Measurements from ENCODE around the gene UAP1L1.
"Not testable (repeated sequence)": the region's sequence is repeated elsewhere in the genome, so short reads cannot be mapped to it uniquely, and the experiment has no call there.

The UAP1L1 gene

GRCh38 chr9:137032858-137033257 lies 44.5 kb upstream of the UAP1L1 start:
- Histone ChIP-seq H3K27ac (replicated peaks) (peak overlapping the region; percentile 98), H3K27me3 (ENCODE audit: insufficient read depth, poor library complexity, severe bottlenecking) (no peaks in the 10 kb centered on the region), H3K4me3 (replicated peaks; ENCODE audit: insufficient read depth, low read length) (peak overlapping the region; percentile 88)
- TF ChIP-seq REST (IDR thresholded peaks at IDR 0.05; ENCODE audit: insufficient replicate concordance, low read depth), result no peak
- TF ChIP-seq POLR2AphosphoS5 (IDR thresholded peaks at IDR 0.05; ENCODE audit: low read depth), result peak; percentile 48
- peak; percentile 97 to 98 for DNase-seq (ENCODE audit: low read depth in 1 of 2, low spot score in 1 of 2)

- DNase-seq (ENCODE audit: low read depth in 1 of 2, low spot score in 1 of 2); H3K27me3 ChIP-seq (ENCODE audit: insufficient read depth, poor library complexity, severe bottlenecking): not testable (repeated sequence)
- peak overlapping the region; percentile 98 for H3K27ac ChIP-seq (replicated peaks)
- peak overlapping the region; percentile 88 for H3K4me3 ChIP-seq (replicated peaks; ENCODE audit: insufficient read depth, low read length)
Observed at GRCh38 chr9:137033481-137033880, 43.8 kb upstream of the UAP1L1 start.

- H3K27ac ChIP-seq (replicated peaks), result peak overlapping the region; percentile 98
- DNase-seq (ENCODE audit: low read depth in 1 of 2, low spot score in 1 of 2), result peak; percentile 95
- H3K4me3 ChIP-seq (replicated peaks; ENCODE audit: insufficient read depth, low read length), result peak overlapping the region; percentile 88
- no peak for TF ChIP-seq GABPA (IDR thresholded peaks at IDR 0.05; ENCODE audit: low read depth)
- TF ChIP-seq REST (IDR thresholded peaks at IDR 0.05; ENCODE audit: insufficient replicate concordance, low read depth), result no peak
- peak; percentile 37 for TF ChIP-seq POLR2AphosphoS5 (IDR thresholded peaks at IDR 0.05; ENCODE audit: low read depth)
- no peak; the same call in 1 of the 2 replicates for TF ChIP-seq SPI1 (IDR thresholded peaks at IDR 0.05; ENCODE audit: borderline replicate concordance, low read depth)
- TF ChIP-seq CTCF (IDR thresholded peaks at IDR 0.05; ENCODE audit: insufficient read depth, low read length), result no peak
- H3K27me3 ChIP-seq (ENCODE audit: insufficient read depth, poor library complexity, severe bottlenecking), result no peaks in the 10 kb centered on the region
Observed at GRCh38 chr9:137034039-137034708, 43.1 kb upstream of the UAP1L1 start.

GRCh38 chr9:137034709-137035506 lies 42.4 kb upstream of the UAP1L1 start:
- TF ChIP-seq GABPA (IDR thresholded peaks at IDR 0.05; ENCODE audit: low read depth) (no peak), SPI1 (IDR thresholded peaks at IDR 0.05; ENCODE audit: borderline replicate concordance, low read depth) (no peak), POLR2AphosphoS5 (IDR thresholded peaks at IDR 0.05; ENCODE audit: low read depth) (peak; percentile 47; the same call in 1 of the 2 replicates), REST (IDR thresholded peaks at IDR 0.05; ENCODE audit: insufficient replicate concordance, low read depth) (no peak), CTCF (IDR thresholded peaks at IDR 0.05; ENCODE audit: insufficient read depth, low read length) (peak; percentile 81)
- Histone ChIP-seq H3K27me3 (ENCODE audit: insufficient read depth, poor library complexity, severe bottlenecking) (no peaks in the 10 kb centered on the region), H3K27ac (replicated peaks) (peak overlapping the region; percentile 84), H3K4me3 (replicated peaks; ENCODE audit: insufficient read depth, low read length) (peak overlapping the region; percentile 88)
- peak; percentile 82 to 93 for DNase-seq (ENCODE audit: low read depth in 1 of 2, low spot score in 1 of 2)

Measured in HL-60 (cell line).